NCI-H82 treated with DMSO at 0.1 percent for 48 hours (cell line): ENCODE data around the gene EIF3F.

Experiments used
- DNase-seq: peaks from one replicate; lab custom pipeline; 2025; ENCODE audit not compliant: unreplicated experiment; lab: John Stamatoyannopoulos, UW

The EIF3F gene, protein sequence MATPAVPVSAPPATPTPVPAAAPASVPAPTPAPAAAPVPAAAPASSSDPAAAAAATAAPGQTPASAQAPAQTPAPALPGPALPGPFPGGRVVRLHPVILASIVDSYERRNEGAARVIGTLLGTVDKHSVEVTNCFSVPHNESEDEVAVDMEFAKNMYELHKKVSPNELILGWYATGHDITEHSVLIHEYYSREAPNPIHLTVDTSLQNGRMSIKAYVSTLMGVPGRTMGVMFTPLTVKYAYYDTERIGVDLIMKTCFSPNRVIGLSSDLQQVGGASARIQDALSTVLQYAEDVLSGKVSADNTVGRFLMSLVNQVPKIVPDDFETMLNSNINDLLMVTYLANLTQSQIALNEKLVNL

DNA sequence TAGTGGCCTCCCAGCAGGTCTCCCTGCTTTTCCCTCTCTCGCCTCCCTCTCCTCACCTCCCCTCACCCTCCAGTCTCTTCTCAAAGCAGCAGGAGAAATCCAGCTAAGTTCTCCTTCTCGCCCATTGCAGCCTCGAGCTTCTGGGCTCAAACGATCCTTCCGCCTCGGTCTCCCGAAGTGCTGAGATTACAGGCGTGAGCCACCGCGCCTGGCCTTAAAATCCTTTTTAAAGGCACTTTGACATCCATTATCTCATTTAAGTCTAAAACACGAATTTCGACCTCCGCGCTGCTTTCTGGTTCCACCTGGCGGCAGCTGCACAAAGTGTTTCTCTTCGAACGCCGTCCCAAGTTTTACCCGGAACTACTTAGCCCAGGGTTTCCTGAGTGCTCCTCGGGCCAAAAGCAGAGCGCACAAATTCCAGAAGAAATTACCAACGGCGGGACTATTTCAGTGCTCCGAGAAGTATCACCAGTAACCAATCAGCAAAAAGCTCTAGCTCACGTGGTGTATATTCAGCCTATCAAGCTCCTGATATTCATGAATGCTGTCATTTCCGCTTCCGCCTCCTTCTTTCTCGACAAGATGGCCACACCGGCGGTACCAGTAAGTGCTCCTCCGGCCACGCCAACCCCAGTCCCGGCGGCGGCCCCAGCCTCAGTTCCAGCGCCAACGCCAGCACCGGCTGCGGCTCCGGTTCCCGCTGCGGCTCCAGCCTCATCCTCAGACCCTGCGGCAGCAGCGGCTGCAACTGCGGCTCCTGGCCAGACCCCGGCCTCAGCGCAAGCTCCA lies at the start of gene EIF3F:
Gene EIF3F, plus strand, starts transcription at position 570 of the 792 bp plus-strand sequence. Its CDS starts 16 bp downstream, at position 586.
- peak; percentile 98 for DNase-seq

DNA sequence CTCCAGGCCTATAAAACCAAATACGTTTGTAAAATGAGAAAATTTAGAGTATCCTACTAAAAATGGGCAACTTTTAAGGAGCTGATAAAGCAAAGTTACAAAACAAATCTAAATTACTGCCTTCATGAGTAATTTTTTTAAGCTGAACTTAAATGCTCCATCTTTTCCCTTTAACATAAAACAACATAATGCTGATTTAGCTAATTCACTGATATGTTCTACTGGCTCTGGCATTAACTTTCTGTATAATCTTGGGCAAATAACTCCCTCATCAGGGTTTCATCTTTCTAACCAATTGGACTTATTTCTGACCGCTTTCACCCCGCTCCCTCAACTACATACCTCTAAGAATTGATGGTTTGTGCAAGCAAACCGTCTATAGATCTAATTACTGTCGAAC lies 46.0 kb upstream of the EIF3F start:
- DNase-seq, result no peak

DNA sequence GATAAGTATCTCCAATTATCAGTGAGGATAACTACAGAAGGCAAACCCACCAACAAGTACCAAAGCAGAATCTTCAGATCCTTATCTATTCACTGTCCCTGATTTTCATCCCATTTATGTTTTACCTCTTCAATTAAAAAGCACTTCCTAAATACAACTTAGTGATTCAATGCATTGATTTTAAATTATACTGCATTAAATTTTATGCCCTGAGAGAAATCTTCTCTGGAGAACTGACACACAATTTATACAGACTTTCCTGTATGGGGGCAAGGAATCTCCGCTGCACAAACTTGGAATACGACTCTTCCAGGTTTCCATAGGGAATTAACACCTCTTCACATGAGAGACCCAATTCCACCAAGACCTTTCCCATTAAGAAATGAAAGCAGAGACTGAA lies 45.5 kb upstream of the EIF3F start, which contains the start of gene OR10A3:
Gene OR10A3, minus strand, starts transcription at position 101 of the 400 bp plus-strand sequence. CDS start 2,188 bp downstream, outside the sequence.
- DNase-seq, result no peak

DNA sequence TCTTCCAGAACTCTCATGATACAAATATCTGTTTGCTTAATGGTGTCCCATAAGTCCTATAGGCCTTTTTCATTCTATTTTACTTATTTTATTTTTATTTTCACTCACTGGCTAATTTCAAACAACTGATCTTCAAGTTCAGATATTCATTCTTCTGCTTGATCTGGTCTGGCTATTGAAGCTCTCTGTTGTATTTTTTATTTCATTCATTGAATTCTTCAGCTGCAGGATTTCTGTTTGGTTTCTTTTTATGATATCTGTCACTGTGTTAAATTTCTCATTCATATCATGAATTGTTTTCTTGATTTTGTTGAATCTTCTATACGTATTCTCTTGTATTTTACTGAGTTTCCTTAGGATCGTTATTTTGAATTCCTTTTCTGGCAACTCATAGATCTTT lies 43.0 kb upstream of the EIF3F start:
- DNase-seq, result no peak

DNA sequence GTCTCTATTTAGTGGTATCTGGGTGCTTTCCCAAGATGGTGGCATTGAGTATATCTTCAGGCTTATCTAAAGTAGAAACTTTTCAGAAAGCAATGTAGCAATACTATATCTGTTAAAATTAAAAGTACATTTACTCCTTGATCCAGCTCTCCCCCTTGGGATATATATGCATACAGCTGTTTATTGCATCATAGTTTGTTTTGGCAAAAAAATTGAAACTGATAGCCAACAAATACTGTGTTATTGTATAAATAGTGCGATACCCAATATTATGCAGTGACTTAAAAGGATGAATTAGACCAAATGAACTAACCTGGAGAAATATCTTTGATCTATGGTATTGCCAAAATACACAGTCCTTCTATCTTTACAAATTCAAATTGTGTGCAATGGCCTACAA lies 37.2 kb upstream of the EIF3F start:
- DNase-seq, result no peak

DNA sequence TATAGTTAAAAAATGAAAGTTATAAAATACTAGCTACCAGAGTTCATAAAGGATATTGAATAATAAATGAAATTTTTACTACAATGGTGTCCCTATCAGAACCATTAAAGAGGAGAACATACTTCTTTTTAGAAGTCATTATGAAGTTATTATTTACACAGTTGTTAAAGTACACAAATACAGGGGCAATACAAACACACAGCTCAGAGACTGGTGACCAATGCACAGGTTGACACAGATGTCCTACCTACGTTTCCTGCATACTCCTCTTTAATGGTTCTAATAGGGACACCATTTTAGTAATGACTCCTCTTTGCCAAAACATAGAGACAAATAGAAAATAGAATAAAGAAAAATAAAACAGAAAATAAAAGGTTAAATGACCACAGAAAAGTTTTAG lies 31.9 kb upstream of the EIF3F start:
- no peak for DNase-seq

DNA sequence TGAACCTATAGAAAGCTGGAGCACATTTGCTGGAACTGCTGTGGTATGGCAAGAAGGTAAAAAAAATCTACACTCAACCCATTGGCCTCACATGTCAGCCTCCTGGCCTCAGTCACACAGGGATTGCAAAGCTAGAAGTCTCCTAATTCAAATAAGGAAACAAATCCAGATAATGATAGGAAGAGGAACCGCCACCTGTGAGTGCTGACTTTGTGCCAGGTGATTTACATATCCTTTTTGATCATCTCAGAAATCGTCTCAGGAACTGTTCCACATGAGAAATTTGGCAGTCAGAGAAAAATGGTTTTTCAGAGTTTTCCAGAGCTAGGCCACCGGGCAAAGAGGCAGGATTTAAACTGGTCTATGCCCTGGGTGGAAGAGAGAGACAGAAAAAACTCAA lies 22.9 kb upstream of the EIF3F start:
- no peak for DNase-seq

DNA sequence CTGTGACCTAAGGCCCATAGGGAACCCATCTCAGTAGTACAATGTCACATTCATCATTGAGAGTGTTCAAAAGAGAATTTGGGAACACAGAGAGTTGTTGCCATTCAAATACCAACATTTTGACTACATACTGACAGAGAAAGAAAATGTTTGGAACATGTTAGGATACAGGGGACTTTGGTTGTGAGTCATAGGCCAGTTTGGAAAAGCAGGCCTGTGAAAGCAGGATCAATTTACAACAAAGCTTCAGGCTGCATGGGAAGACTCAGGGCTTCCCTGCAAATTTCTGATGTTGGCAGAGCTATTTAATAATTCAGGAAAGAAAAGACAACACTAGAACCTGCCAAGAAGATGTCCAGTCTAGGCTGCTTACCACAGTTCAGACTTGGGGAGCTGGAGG lies 22.3 kb upstream of the EIF3F start:
- DNase-seq, result no peak

DNA sequence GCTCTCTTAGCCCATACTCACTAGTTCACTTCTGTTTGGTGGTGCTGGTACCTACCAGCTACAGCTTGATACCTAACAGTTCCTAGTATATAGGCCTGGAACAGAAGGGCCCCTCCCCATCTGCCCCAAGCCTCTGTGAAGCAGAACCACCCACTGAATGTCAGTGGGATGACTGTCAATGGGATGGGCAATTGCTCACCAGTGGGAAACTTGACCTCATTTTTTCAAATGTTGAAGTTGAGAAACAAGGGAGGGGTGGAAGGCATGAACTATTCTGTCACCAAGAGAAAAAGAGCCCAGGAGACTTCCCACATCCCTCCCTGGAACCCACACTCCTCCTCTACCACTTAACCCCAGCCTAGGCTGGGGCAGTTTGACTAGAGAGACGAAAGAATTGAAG lies 21.8 kb upstream of the EIF3F start, which contains the start of gene NLRP10:
Gene NLRP10, minus strand, starts transcription at position 62 of the 400 bp plus-strand sequence. CDS start 1,952 bp downstream, outside the sequence.
- DNase-seq, result no peak

DNA sequence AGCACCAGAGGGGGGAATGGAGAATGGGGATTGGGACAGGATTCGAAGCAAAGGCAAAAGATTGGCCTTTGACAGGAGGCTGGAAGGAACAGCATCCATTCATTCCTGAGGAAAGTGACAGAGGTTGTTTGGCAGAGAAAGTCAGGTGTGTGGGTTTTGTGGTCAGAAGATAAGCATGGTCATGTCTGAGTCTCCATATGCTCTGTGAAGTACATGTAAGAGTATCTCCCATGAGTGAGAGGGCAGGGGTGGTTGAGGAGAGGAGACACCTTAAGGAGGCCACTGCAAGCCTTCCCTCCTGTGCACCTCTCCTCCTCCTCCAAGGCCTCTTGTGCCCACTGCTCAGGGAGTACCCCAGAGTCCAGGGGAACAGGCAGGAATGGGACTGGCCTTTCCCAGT lies 20.0 kb upstream of the EIF3F start:
- DNase-seq, result no peak

DNA sequence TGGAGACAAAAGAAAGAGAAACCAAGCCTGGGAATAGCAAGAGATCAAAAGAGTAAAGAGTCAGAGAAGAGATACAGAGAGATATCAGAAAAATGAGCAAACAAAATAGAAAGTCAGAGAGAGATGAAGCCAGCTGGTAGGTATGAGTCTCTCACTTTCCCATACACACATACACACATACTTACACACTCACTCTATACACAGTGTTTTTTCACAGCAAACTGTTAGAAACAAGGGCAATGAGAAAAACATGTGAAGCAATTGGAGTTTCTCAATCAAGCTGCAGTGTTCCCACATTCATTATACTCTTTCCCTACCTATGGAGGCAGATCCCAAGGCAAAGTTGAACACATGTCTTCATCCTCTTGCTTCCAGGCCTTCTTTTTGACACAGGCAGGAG lies 19.3 kb upstream of the EIF3F start:
- DNase-seq, result no peak

DNA sequence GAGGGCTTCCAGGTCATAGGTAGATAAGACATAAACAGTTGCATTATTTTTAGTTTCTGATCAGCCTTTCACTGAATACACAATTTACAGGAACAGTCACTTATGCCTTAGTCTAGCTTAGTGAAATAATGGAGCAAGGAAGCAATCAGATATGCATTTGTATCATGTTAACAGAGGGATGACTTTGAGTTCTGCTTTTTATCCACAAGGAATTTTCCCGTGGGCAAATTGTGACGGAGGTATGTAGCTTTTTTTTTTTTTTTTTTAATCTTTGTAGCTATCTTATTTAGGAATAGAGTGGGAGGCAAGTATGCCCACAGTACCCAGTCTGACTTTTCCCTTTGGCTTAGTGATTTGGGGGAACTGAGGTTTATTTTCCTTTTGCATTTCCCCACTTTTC lies 18.5 kb upstream of the EIF3F start:
- no peak for DNase-seq

DNA sequence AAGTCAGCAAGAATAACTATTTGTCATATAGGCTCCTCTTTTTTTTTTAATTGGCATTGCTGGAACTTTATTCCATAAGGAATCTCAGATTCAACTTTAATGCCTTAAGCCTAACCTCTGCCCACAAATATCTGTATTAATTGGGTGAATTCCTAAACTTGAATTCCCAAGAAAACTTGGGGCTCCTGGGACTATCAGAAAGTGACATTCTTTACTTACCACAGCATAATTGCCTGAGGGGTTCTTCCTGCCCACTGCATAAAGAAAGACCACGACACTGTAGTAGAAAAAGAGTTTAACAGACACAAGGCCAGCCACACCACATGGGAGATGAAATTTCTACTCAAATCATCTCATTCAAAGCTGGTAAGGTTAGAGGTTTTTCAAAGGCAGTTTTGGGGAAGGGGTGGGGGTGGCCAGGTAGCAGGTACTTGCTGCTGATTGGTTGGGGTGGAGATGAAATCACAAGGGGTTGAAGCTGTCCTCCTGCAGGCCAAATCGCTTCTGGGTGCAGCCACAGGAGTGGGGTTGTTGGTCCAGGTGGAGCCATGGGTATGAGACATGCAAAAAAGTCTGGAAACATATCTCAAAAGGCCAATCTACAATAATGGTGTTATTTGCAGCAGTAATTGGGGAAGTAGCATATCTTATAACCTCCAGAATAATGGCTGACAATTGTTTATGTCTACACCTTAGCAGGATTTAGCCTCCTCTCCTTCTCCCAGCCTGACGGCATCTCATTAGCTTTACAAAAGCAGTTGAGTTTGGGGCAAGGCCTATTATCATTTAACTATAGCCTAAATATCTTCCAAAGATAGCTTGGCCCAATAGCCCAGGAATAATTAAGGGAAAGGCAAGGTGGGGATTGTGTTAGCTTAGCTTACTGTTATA lies 17.1 kb upstream of the EIF3F start:
- no peak for DNase-seq

DNA sequence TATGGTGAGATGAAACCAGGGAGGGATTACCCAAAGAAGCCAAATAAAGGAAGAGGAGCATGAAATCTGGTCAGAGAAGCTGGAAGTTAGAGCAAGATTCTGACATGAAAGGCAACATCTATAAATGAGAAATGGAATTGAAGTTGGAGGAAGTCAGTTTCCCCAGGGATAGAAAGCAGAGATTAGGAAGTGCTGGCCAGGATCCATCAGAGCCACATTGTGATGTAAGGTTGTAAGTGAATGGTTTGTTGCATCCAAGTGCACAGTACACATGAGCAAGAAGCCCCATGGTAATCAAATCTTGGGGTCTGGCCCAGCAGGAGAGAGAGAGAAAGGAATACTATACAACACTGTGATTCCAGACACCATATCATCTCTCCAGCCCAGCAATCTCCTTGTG lies 15.3 kb upstream of the EIF3F start:
- DNase-seq, result no peak

DNA sequence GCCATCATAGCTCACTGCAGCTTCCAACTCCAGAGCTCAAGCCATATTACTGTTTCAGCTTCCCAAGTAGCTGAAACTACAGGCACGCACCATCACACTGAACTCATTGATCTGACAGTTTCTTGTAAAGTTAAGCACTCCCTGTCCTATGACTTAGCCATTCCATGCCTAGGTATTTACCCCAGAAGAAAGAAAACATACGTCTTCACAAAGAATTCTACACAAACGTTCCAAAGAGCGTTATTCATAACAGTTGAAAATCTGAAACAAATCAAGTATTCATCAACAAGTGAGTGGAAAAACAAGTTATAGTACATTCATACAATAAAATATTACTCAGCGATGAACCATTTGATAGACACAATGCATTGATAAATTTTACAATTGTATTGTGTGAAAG lies 14.1 kb upstream of the EIF3F start:
- DNase-seq, result no peak

DNA sequence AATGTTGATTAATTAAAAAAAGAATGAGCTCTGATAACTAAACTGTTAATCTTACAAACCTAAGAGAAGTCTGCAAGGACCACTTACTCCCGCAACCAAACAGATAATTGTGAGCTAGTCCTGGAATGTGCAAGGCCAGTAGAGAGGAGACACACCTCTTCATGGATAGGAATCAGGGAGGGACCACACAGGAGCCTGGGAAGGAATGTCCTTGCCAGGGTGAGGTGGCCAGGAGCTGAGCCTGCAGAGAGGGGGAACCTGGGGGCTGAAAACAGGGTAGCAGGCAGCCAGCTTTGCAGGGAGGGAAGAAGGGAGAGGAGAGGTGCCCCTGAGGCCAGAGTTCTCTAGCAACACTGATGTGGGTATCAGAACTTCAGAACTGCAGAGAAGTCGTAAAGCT lies 12.5 kb upstream of the EIF3F start:
- no peak for DNase-seq

DNA sequence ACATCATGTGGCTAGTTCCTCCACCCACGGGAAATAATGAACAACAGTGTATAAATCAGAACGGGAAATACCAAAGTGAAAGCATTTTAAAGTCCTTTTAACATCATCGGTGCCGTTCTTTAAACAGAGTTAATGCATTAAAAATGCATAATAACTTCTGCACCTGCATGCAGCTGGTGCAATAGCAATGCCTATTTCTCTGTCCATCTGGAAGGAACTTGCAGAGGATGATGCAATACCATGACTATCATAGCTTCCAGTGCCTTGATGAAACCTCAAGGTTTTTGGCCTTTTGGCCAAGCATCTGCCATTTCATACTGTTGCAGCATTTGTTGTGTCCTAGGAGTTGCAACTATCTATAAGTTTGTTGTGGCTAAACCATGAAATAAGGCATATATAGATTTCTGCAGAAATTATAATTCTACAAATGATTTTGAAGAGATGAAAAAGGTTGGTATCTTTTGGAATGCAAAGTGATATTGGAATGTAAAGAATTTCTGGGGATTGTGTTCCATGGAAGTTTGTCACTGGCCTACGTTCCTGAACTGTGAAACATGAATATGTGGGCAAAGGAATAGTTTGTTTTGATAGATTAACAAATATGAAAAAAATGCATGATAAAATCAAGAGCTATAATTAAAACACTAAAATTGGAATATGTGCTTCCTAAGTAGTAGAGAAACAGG lies 9.8 kb upstream of the EIF3F start:
- no peak for DNase-seq

DNA sequence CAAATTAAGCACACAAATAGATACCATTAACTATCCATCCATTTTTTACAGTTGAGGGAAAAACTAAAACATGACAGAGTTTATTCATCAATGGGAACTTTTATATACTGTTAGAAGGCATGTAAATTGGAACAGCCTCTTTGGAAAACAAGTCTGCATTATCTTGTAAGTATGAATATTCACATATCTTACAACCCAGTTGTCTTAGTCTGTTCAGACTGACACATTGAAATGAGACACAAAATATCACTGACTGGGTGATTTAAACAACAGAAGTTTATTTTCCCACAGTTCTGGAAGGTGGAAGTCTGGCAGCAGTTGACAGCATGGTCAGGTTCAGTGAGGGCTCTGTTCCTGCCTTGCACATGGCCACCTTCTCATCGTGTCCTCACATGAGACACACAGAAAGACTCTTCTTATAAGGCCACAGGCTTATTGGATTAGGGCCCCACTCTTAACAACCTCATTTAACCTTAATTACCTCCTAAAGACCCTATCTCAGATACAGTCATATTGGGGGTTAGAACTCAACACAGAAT lies 5.4 kb upstream of the EIF3F start:
- peak; percentile 2 for DNase-seq

DNA sequence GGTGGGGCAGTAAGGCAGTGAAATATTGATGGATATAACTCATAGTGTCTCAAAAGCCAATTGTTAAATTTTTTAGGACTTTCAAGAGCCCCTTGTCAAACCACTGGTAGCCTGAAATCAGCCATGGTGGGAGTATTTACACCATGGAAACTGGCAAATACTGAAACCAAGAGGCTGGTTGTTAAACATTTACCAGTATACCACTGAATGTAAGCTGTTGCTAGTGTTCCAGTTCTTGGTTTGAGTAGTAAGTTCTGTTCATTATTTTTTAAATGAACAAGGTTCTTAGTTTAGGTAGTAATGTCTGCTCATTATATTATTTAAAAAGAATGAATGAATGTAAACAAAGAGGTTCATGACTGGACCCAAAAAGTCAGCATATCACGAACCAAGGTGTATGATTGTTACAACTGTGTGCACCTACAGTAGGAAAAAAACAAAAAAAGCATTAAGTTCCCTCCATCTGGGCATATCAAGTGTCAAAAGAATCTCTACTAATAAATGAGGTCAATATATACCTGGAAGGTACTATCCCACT lies 4.5 kb upstream of the EIF3F start:
- DNase-seq, result no peak
